ENCODE measurements around the gene ALK.

ALK gene

DNA sequence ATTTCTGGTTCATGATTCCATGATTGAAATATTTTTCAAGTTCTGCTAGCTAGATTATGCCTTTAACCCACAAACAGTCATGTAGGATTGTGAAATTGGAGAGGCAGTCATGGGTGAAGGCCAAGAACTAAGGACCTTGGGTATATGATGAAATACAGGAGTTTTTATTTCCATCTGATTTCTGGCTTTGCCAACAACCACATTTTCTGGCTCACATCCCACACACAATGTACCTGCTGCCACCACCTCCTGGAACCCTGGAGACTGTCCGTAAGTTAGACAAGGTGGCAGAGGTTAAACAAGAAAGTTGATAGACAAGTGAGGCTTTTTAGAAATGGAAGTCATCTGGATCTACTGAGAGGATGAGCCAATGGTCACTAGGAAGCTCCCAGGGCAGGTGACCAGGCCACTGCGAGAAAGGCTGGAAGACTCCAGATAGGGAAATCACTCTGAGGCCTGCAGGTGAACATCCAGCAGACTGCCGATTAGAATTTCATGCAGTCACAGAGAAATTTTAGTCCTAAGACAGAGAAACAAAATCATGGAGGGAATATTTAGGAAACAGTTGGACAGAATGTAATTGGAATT is 402.0 kb downstream of the ALK start:
- Histone ChIP-seq H3K9me3 (ENCODE audit: control insufficient read depth, low read depth, low read length) (no peaks in the 10 kb centered on the region), H3K27ac (ENCODE audit: low read length) (no peak overlapping the region), H3K4me1 (ENCODE audit: control insufficient read depth, low read depth, low read length) (peaks cover 3% of the 10 kb centered on the region)

DNA sequence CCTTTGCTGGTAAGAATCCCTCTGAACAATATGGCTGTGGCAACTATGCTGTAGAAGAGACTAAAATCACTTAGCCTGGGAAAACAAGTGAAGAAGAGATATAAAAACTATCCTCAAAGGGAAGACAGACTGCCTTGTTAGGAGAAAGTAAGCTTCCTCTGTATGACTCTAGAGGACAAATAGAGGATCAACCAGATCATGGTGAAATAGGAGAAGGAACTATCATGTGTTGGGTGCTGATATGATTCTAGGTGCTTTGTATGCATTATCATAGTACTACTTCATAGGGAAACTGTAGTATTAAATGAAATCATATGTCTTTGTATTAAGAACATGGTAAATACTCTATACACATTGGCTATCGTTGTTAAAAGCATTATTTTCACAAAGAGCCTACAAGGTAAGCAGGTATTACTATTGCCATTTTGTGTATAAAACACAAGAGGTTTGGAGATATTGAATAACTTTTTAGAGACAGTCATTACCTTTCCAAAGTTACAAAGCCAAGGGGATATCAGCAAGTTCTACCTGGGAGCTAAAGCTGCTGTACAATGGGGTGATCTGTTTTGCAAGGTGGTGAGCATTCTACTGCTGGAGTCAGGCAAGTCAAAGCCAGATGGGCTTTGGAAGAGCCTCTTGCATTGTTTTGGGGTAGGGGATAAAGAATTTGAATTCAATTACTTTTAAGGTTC is 402.6 kb downstream of the ALK start:
- Histone ChIP-seq H3K36me3 (ENCODE audit: control insufficient read depth, low read depth, low read length) (no peaks in the 10 kb centered on the region), H3K27me3 (ENCODE audit: control insufficient read depth, insufficient read depth, low read length) (no peaks in the 10 kb centered on the region), H3K9me3 (ENCODE audit: control insufficient read depth, low read depth, low read length) (no peaks in the 10 kb centered on the region), H3K9ac (ENCODE audit: low read length) (no peak overlapping the region), H3K27ac (ENCODE audit: low read length) (no peak overlapping the region), H3K4me3 (ENCODE audit: low read length) (no peak overlapping the region), H3K4me1 (ENCODE audit: control insufficient read depth, low read depth, low read length) (peaks cover 3% of the 10 kb centered on the region)

More for the DNA sequence above, 402.0 kb downstream of the ALK start:
- H3K4me3 ChIP-seq (ENCODE audit: low read length) = no peak overlapping the region
- no peaks in the 10 kb centered on the region for H3K36me3 ChIP-seq (ENCODE audit: control insufficient read depth, low read depth, low read length)
- no peaks in the 10 kb centered on the region for H3K27me3 ChIP-seq (ENCODE audit: control insufficient read depth, insufficient read depth, low read length)
- H3K9ac ChIP-seq (ENCODE audit: low read length) = no peak overlapping the region

DNA sequence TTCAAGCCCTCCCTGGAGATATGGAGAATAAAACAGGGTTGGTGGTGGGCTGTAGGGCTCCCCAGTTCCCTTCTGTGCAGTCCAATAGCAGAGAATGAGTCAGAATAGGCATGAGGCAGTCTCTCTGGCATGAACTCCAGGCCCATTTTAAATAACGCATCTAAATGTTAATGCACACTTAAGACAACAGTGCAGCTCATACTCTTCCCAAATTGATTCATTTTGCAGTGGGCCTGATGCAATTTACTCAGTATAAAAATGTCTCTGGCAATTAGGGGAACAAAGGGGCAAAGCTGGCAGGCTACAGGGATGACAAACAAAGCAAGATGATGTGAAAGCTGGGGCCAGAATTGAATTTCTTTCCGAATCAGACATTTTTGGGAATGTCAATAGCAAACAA is 403.4 kb downstream of the ALK start:
- no peaks in the 10 kb centered on the region for H3K9me3 ChIP-seq (ENCODE audit: control insufficient read depth, low read depth, low read length)
- H3K4me3 ChIP-seq (ENCODE audit: low read length) = no peak overlapping the region
- no peaks in the 10 kb centered on the region for H3K36me3 ChIP-seq (ENCODE audit: control insufficient read depth, low read depth, low read length)
- peaks cover 3% of the 10 kb centered on the region for H3K4me1 ChIP-seq (ENCODE audit: control insufficient read depth, low read depth, low read length)
- H3K27me3 ChIP-seq (ENCODE audit: control insufficient read depth, insufficient read depth, low read length) = no peaks in the 10 kb centered on the region
- no peak overlapping the region for H3K9ac ChIP-seq (ENCODE audit: low read length)
- H3K27ac ChIP-seq (ENCODE audit: low read length) = no peak overlapping the region

DNA sequence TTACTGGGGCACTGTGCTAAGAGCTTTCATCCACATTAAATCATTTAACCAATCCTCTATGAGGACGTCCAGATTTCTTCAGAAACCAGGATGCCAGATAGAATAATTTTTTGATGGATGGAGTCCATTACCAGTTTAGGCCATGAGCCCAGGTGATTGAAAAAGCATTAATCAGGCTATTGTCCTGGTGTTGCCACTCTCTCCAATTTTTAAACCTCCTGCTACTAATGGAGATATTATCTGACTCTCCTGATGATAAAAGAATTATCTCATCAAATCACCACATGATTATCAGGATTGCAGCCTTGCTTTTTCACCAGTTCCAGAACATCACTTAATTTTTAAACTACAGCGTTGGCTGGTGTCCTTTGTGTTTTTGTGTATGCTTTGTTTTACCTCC is 404.0 kb downstream of the ALK start:
- no peak overlapping the region for H3K27ac ChIP-seq (ENCODE audit: low read length)
- H3K4me1 ChIP-seq (ENCODE audit: control insufficient read depth, low read depth, low read length) = peaks cover 2% of the 10 kb centered on the region
- no peaks in the 10 kb centered on the region for H3K36me3 ChIP-seq (ENCODE audit: control insufficient read depth, low read depth, low read length)
- no peaks in the 10 kb centered on the region for H3K27me3 ChIP-seq (ENCODE audit: control insufficient read depth, insufficient read depth, low read length)
- no peaks in the 10 kb centered on the region for H3K9me3 ChIP-seq (ENCODE audit: control insufficient read depth, low read depth, low read length)
- no peak overlapping the region for H3K9ac ChIP-seq (ENCODE audit: low read length)
- no peak overlapping the region for H3K4me3 ChIP-seq (ENCODE audit: low read length)

DNA sequence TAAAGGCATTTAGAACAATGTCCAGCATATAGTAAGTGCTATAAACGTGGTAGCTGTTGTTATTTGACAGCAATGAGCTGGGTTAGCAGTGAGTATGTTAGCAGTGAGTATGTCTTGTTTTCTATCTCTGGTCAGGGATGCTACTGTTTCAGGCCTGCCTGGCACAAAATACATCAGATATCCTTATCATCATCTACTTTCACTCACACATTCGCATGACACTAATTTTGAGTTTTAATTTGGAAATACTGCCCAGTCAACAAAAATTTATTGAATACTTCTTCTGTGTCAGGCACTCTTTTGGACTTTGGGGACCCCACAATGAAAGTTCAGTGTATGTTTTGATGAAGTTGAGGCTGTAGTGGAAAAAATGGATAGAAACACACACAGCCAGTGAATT is 404.6 kb downstream of the ALK start:
- H3K9ac ChIP-seq (ENCODE audit: low read length) = no peak overlapping the region
- H3K27ac ChIP-seq (ENCODE audit: low read length) = no peak overlapping the region
- H3K4me1 ChIP-seq (ENCODE audit: control insufficient read depth, low read depth, low read length) = no peaks in the 10 kb centered on the region
- H3K36me3 ChIP-seq (ENCODE audit: control insufficient read depth, low read depth, low read length) = no peaks in the 10 kb centered on the region
- H3K27me3 ChIP-seq (ENCODE audit: control insufficient read depth, insufficient read depth, low read length) = no peaks in the 10 kb centered on the region
- no peaks in the 10 kb centered on the region for H3K9me3 ChIP-seq (ENCODE audit: control insufficient read depth, low read depth, low read length)
- no peak overlapping the region for H3K4me3 ChIP-seq (ENCODE audit: low read length)

DNA sequence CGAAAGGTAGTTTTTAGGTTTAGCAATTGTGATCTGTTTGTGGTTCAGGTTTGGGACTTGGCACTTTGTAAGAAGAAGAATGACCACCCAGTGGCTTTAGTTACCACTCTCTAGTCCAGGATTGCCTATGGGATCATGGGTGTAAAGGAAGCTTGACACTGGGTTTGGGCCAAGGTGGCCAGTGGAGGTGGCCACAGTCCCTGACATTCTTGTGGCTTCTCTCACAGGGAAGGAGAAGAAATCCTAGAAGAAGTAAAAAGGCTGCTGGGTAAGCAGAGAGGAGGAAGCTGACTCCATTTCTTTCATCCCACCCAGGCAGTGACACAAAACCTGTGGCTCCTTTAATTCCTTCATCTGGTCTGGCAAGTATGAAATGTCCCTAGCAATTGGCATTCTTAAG is 411.5 kb downstream of the ALK start:
- H3K4me3 ChIP-seq (ENCODE audit: low read length) = no peak overlapping the region
- no peak overlapping the region for H3K9ac ChIP-seq (ENCODE audit: low read length)
- no peaks in the 10 kb centered on the region for H3K4me1 ChIP-seq (ENCODE audit: control insufficient read depth, low read depth, low read length)

DNA sequence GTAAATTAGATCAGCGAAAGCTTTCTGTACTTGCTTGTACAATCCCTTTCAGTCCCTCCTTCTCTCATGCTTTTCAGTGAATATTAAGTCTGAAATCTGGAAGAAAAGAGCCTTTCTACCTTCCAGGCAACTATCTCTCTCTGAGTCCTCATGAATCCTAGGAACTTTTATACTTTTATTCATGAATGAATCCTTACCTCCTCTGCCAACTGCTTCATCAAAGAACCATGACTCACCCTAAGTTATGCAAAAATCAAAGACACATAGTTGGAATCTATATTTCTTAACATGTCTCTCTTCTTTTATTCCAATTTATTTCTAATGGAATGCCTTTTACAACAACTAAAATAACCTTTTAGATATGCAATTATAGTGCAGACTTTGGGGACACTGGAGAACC is 412.0 kb downstream of the ALK start:
- H3K9me3 ChIP-seq (ENCODE audit: control insufficient read depth, low read depth, low read length) = peaks cover 3% of the 10 kb centered on the region
- no peaks in the 10 kb centered on the region for H3K36me3 ChIP-seq (ENCODE audit: control insufficient read depth, low read depth, low read length)
- H3K9ac ChIP-seq (ENCODE audit: low read length) = no peak overlapping the region
- no peaks in the 10 kb centered on the region for H3K27me3 ChIP-seq (ENCODE audit: control insufficient read depth, insufficient read depth, low read length)
- H3K4me1 ChIP-seq (ENCODE audit: control insufficient read depth, low read depth, low read length) = no peaks in the 10 kb centered on the region
- H3K4me3 ChIP-seq (ENCODE audit: low read length) = no peak overlapping the region
- H3K27ac ChIP-seq (ENCODE audit: low read length) = no peak overlapping the region

More for the DNA sequence above, 411.5 kb downstream of the ALK start:
- Histone ChIP-seq H3K9me3 (ENCODE audit: control insufficient read depth, low read depth, low read length) (peaks cover 3% of the 10 kb centered on the region), H3K27me3 (ENCODE audit: control insufficient read depth, insufficient read depth, low read length) (no peaks in the 10 kb centered on the region), H3K27ac (ENCODE audit: low read length) (no peak overlapping the region), H3K36me3 (ENCODE audit: control insufficient read depth, low read depth, low read length) (no peaks in the 10 kb centered on the region)

DNA sequence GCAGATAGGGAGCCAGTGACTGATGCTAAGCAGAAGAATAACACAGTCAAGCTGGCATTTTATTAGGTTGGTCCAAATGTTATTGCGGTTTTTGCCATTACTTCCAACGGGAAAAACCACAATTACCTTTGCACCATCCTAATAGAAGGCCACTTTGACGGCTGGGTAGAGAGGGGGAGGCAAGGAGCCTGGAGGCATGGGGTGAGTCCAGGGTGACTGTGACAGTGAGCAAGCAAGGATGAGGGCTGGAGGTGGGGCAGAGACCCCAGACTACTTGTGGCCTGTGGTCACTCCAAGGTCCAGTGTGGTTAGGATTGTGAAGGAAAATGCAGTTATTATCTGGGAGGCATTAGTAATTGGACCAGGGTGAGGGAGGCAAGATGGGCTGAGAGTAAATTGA is 416.6 kb downstream of the ALK start:
- H3K27ac ChIP-seq (ENCODE audit: low read length) = no peak overlapping the region
- no peaks in the 10 kb centered on the region for H3K36me3 ChIP-seq (ENCODE audit: control insufficient read depth, low read depth, low read length)
- no peak overlapping the region for H3K9ac ChIP-seq (ENCODE audit: low read length)
- no peak overlapping the region for H3K4me3 ChIP-seq (ENCODE audit: low read length)
- H3K27me3 ChIP-seq (ENCODE audit: control insufficient read depth, insufficient read depth, low read length) = no peaks in the 10 kb centered on the region
- no peaks in the 10 kb centered on the region for H3K9me3 ChIP-seq (ENCODE audit: control insufficient read depth, low read depth, low read length)
- H3K4me1 ChIP-seq (ENCODE audit: control insufficient read depth, low read depth, low read length) = no peaks in the 10 kb centered on the region

DNA sequence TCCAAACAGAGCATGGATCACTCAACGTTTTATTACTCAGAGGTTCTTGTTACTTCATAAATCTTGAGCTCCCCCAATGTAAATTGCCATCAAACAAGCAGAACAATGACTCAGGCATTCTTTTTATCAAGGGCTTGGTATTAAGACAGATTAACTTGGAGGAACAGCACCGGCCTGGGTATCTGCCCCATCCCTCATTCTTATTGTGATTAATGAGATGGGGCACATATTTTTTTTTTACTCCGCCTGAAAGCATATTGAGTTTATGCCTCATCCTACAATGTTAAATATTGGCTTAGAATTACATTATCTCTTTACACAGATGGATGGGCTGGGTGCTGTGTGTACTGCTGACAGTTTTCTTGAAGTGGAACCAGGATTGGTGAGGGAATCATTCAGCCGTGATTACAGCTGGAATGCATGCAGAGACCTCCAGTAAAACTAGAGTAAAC is 418.9 kb downstream of the ALK start:
- no peaks in the 10 kb centered on the region for H3K27me3 ChIP-seq (ENCODE audit: control insufficient read depth, insufficient read depth, low read length)
- no peaks in the 10 kb centered on the region for H3K9me3 ChIP-seq (ENCODE audit: control insufficient read depth, low read depth, low read length)
- no peak overlapping the region for H3K4me3 ChIP-seq (ENCODE audit: low read length)
- H3K4me1 ChIP-seq (ENCODE audit: control insufficient read depth, low read depth, low read length) = no peaks in the 10 kb centered on the region
- no peak overlapping the region for H3K27ac ChIP-seq (ENCODE audit: low read length)
- no peaks in the 10 kb centered on the region for H3K36me3 ChIP-seq (ENCODE audit: control insufficient read depth, low read depth, low read length)
- H3K9ac ChIP-seq (ENCODE audit: low read length) = no peak overlapping the region

DNA sequence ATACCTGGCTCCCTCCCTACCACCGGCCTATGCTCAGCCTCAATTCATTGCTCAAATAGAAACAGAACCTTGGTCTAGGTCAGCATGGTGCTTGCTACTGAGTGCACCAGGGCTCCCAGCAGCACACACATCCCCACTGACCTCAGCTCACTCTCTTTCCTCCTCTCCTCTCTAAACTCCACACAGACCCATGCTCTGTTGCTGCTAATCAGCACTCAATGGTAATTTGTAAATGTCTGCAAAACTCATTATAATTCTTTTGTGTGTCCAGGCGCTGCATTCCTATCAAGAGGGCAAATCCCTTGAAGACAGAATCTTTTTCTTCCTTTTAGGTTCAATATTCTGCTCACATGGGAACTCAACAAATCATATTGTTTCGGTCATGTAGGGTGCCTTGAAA is 424.0 kb downstream of the ALK start:
- Histone ChIP-seq H3K4me3 (ENCODE audit: low read length) (no peak overlapping the region), H3K9ac (ENCODE audit: low read length) (no peak overlapping the region), H3K27ac (ENCODE audit: low read length) (no peak overlapping the region), H3K4me1 (ENCODE audit: control insufficient read depth, low read depth, low read length) (no peaks in the 10 kb centered on the region), H3K36me3 (ENCODE audit: control insufficient read depth, low read depth, low read length) (no peaks in the 10 kb centered on the region), H3K9me3 (ENCODE audit: control insufficient read depth, low read depth, low read length) (no peaks in the 10 kb centered on the region), H3K27me3 (ENCODE audit: control insufficient read depth, insufficient read depth, low read length) (no peaks in the 10 kb centered on the region)

DNA sequence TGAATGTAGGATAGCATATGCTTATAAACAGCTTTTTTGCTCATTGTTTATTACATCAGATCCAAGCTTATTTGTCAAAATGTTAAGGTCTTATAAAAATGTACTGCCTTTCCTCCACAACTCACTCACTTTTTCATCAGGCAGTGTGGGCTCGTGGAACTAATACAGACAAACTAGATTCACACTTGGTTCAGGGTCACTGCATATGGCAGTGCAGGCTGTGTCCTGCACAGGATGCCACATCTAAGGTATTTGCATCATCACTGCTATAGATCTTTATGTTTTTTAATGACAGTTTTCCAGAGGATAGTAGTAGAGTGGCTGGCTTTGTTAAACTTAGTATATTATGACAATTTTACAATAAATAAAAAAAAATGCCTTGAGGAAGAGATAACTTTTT is 425.2 kb downstream of the ALK start:
- Histone ChIP-seq H3K4me1 (ENCODE audit: control insufficient read depth, low read depth, low read length) (no peaks in the 10 kb centered on the region), H3K36me3 (ENCODE audit: control insufficient read depth, low read depth, low read length) (no peaks in the 10 kb centered on the region), H3K9me3 (ENCODE audit: control insufficient read depth, low read depth, low read length) (no peaks in the 10 kb centered on the region), H3K27ac (ENCODE audit: low read length) (no peak overlapping the region), H3K4me3 (ENCODE audit: low read length) (no peak overlapping the region), H3K9ac (ENCODE audit: low read length) (no peak overlapping the region), H3K27me3 (ENCODE audit: control insufficient read depth, insufficient read depth, low read length) (no peaks in the 10 kb centered on the region)

DNA sequence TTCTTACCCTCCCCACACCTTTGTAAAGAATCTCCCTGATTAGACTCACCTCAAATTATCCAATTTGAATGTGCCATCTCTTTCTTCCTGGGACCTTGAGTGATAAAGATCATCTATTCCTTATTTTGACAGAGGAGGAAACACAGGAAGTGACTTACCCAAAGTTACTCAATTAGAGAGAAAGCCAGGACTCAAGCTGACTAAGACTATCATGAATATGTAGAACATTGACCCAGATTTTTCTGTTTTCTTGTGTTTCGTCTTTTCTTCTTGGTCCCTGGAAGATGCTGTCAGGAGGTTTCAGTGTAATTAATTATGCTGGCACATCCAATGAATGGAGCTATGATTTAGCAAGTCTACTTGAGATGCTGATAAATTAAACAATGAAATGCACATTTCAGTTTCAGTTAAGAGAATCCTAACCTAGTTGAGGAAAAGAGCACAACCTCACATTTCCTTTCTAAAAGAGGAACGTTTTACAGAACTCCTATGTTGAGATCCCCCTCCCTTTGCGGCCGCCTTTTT is 425.8 kb downstream of the ALK start:
- no peaks in the 10 kb centered on the region for H3K36me3 ChIP-seq (ENCODE audit: control insufficient read depth, low read depth, low read length)
- H3K27me3 ChIP-seq (ENCODE audit: control insufficient read depth, insufficient read depth, low read length) = no peaks in the 10 kb centered on the region
- H3K9me3 ChIP-seq (ENCODE audit: control insufficient read depth, low read depth, low read length) = no peaks in the 10 kb centered on the region
- no peak overlapping the region for H3K9ac ChIP-seq (ENCODE audit: low read length)
- no peak overlapping the region for H3K27ac ChIP-seq (ENCODE audit: low read length)
- no peaks in the 10 kb centered on the region for H3K4me1 ChIP-seq (ENCODE audit: control insufficient read depth, low read depth, low read length)
- H3K4me3 ChIP-seq (ENCODE audit: low read length) = no peak overlapping the region

Measured in iPS-18a (cell line).